ENCODE results near the gene FIBP. TPM values are rescaled to one million over a fixed set of nuclear protein-coding genes. Genes with fewer than 3 reads are reported as not detected.

Gene FIBP
- total RNA-seq, 1 experiment from 2014 or later = 105 TPM

- intact Hi-C loops (cut with micrococcal nuclease; ENCODE audit: unreplicated experiment) = no loop called here
- Histone ChIP-seq H3K27me3 (ENCODE audit: insufficient read depth, low read depth) (no peaks in the 10 kb centered on the region), H3K79me2 (ENCODE audit: low read depth) (peaks cover 57% of the 10 kb centered on the region), H3K9me2 (ENCODE audit: insufficient read depth) (no peaks in the 10 kb centered on the region), H3K4me3 (peak within 1 kb of the TSS; percentile 80), H4K20me1 (ENCODE audit: insufficient read depth) (peaks cover 23% of the 10 kb centered on the region), H3K4me2 (peak within 1 kb of the TSS; percentile 98), H3K27ac (peak within 1 kb of the TSS; percentile 64), H3K9me3 (ENCODE audit: insufficient read depth, low read depth) (no peaks in the 10 kb centered on the region), H3K36me3 (ENCODE audit: low read depth) (peaks cover 7% of the 10 kb centered on the region; the same call in 1 of the 2 replicates), H3K4me1 (replicated peaks; ENCODE audit: insufficient read depth) (peaks cover 30% of the 10 kb centered on the region), H3F3A (ENCODE audit: insufficient read depth, low read depth) (peaks cover 91% of the 10 kb centered on the region), H2AFZ (peak within 1 kb of the TSS; percentile 92)
- BruUV-seq (replicated peaks) = no TSS peak
- POLR2A ChIA-PET (ENCODE audit: unreplicated experiment) = interaction anchor here (0.5 to 3.2 kb wide), 21 partner anchors 8 to 1112 kb away, joined by 3 to 25 read pairs (median 4); partner anchors contain the start of genes MUS81, SART1 and SF1
- 0 out of 2 replicates have a peak, but pooled peaks have one; percentile 35 for TF ChIP-seq CTCF (conservative IDR thresholded peaks at IDR 0.05)
- TF ChIP-seq EZH2 (IDR thresholded peaks at IDR 0.05; ENCODE audit: low read depth) = no peak
- peak; percentile 86 to 99 for DNase-seq
- CTCF ChIA-PET = interaction anchor here (0.6 to 3.2 kb wide), 9 partner anchors 25 to 238 kb away, joined by 3 to 24 read pairs (median 5); partner anchors contain the start of gene MUS81
Observed at GRCh38 chr11:65890324-65891218, 2.3 kb upstream of the FIBP start, which contains the start of gene CCDC85B. Gene CCDC85B (plus strand): TSS chr11:65890673. CDS start chr11:65890784, 111 bp downstream.

GRCh38 chr11:65887723-65888162, 528 bp downstream of the FIBP start:
- Histone ChIP-seq H2AFZ (peak overlapping the region; percentile 94), H3K4me2 (peak overlapping the region; percentile 98), H3K27me3 (ENCODE audit: insufficient read depth, low read depth) (no peaks in the 10 kb centered on the region), H3K9me2 (ENCODE audit: insufficient read depth) (no peaks in the 10 kb centered on the region), H3F3A (ENCODE audit: insufficient read depth, low read depth) (peaks cover 63% of the 10 kb centered on the region), H3K27ac (peak overlapping the region; percentile 26; the same call in 1 of the 2 replicates), H3K79me2 (ENCODE audit: low read depth) (peaks cover 31% of the 10 kb centered on the region), H3K36me3 (ENCODE audit: low read depth) (peaks cover 18% of the 10 kb centered on the region; the same call in 1 of the 2 replicates), H3K4me3 (peak overlapping the region; percentile 80), H3K4me1 (replicated peaks; ENCODE audit: insufficient read depth) (peaks cover 28% of the 10 kb centered on the region), H3K9me3 (ENCODE audit: insufficient read depth, low read depth) (no peaks in the 10 kb centered on the region), H4K20me1 (ENCODE audit: insufficient read depth) (0 out of 2 replicates have a peak, but pooled peaks cover 6% of the 10 kb centered on the region)
- ChIA-PET POLR2A (ENCODE audit: unreplicated experiment) (interaction anchor here (0.5 to 1.1 kb wide), 14 partner anchors 9 to 774 kb away, joined by 3 to 29 read pairs (median 6); partner anchors contain the start of genes EIF1AD, FOSL1, KAT5 and MUS81), CTCF (interaction anchor here (0.6 to 3.2 kb wide), 19 partner anchors 9 to 741 kb away, joined by 3 to 24 read pairs (median 4); partner anchors contain the start of genes MUS81 and SART1)
- TF ChIP-seq EZH2 (IDR thresholded peaks at IDR 0.05; ENCODE audit: low read depth) = no peak
- no peak for TF ChIP-seq CTCF (conservative IDR thresholded peaks at IDR 0.05)
- DNase-seq = no peak
- BruUV-seq (replicated peaks) = TSS peak; percentile 4
- intact Hi-C loops (cut with micrococcal nuclease; ENCODE audit: unreplicated experiment) = loop anchor here (1.0 to 10.0 kb wide), 7 partner anchors 28 to 250 kb away; partner anchors contain the start of genes C11orf68, DRAP1, SART1 and SIPA1

All from PC-9 (cell line).